NCI-H226 (cell line): ENCODE data around the gene ZG16.
"Not testable (repeated sequence)": the region's sequence is repeated elsewhere in the genome, so short reads cannot be mapped to it uniquely, and the experiment has no call there.

ENCODE experiments used
- DNase-seq: peaks from one replicate; pipeline ENCODE4 v3.0.0-alpha.2; 2015

ZG16 gene

GRCh38 chr16:29777576-29778350 lies at the start of gene ZG16:
TSS of gene ZG16 (plus strand) at chr16:29778256. CDS start at chr16:29779267, 1,011 bp downstream.
- no peak for DNase-seq

- no peak for DNase-seq
Measured at GRCh38 chr16:29729116-29729521, 48.9 kb upstream of the ZG16 start.

- DNase-seq, result no peak
Measured at GRCh38 chr16:29730649-29731048, 47.4 kb upstream of the ZG16 start.

GRCh38 chr16:29731768-29732601 lies 46.1 kb upstream of the ZG16 start:
- DNase-seq, result not testable (repeated sequence)

GRCh38 chr16:29734786-29735185 lies 43.3 kb upstream of the ZG16 start:
- DNase-seq, result no peak

GRCh38 chr16:29736112-29736511 lies 41.9 kb upstream of the ZG16 start:
- no peak for DNase-seq

- no peak for DNase-seq
Measured at GRCh38 chr16:29736764-29737163, 41.3 kb upstream of the ZG16 start.

- DNase-seq, result no peak
Measured at GRCh38 chr16:29737713-29738112, 40.3 kb upstream of the ZG16 start.

GRCh38 chr16:29738514-29738913 lies 39.5 kb upstream of the ZG16 start:
- no peak for DNase-seq

GRCh38 chr16:29739927-29740629 lies 38.0 kb upstream of the ZG16 start:
- not testable (repeated sequence) for DNase-seq

- DNase-seq, result not testable (repeated sequence)
Measured at GRCh38 chr16:29740630-29741015, 37.4 kb upstream of the ZG16 start.

- DNase-seq, result no peak
Measured at GRCh38 chr16:29742683-29743275, 35.3 kb upstream of the ZG16 start.

- DNase-seq, result no peak
Measured at GRCh38 chr16:29743475-29743826, 34.6 kb upstream of the ZG16 start.

GRCh38 chr16:29743827-29744531 lies 34.1 kb upstream of the ZG16 start:
- DNase-seq, result no peak

- no peak for DNase-seq
Measured at GRCh38 chr16:29744541-29745101, 33.4 kb upstream of the ZG16 start.

- no peak for DNase-seq
Measured at GRCh38 chr16:29745121-29745852, 32.8 kb upstream of the ZG16 start.

GRCh38 chr16:29745853-29746345 lies 32.2 kb upstream of the ZG16 start, which contains the start of gene C16orf54:
TSS of gene C16orf54 (minus strand) at chr16:29745990. CDS start at chr16:29744951, 1,039 bp downstream.
- DNase-seq, result no peak

- DNase-seq, result not testable (repeated sequence)
Measured at GRCh38 chr16:29746518-29746917, 31.5 kb upstream of the ZG16 start.

- no peak for DNase-seq
Measured at GRCh38 chr16:29747947-29748759, 29.9 kb upstream of the ZG16 start.

- not testable (repeated sequence) for DNase-seq
Measured at GRCh38 chr16:29748760-29749149, 29.3 kb upstream of the ZG16 start.
